GM23338 (cell line): ENCODE data around the gene WNT2B. TPM values are rescaled to one million over a fixed set of nuclear protein-coding genes. Genes with fewer than 3 reads are reported as not detected.

Experiments
- ATAC-seq: fragments of 200-7000 bp; cut with Tn5 transposase; 3 replicates; pipeline ENCODE4 v1.9.1; 2020
- DNase-seq: peaks from one replicate; pipeline ENCODE4 v3.0.0-alpha.2; 2015; ENCODE audit warnings: low spot score
- H2AFZ ChIP-seq: fragments of 200-600 bp; sonication (generic); 2 replicates; pipeline ENCODE4 v1.8.0; 2016; ENCODE audit warnings: antibody characterized with exemption, mild to moderate bottlenecking, moderate library complexity
- H3F3A ChIP-seq: fragments of 200-600 bp; sonication (generic); replicated peaks from 2 replicates; pipeline ENCODE4 v1.8.0; 2017; ENCODE audit warnings: antibody characterized with exemption, mixed run types, low read depth
- H3K27ac ChIP-seq: fragments of 200-600 bp; sonication (generic); 2 replicates; pipeline ENCODE4 v1.6.1; 2016; ENCODE audit warnings: low read depth
- H3K27me3 ChIP-seq: fragments of 200-600 bp; sonication (generic); 2 replicates; pipeline ENCODE4 v1.8.0; 2016; ENCODE audit warnings: mild to moderate bottlenecking, mixed run types, moderate library complexity; ENCODE audit not compliant: insufficient read depth
- H3K36me3 ChIP-seq: fragments of 200-600 bp; sonication (generic); 2 replicates; pipeline ENCODE4 v1.8.0; 2016; ENCODE audit warnings: mild to moderate bottlenecking; ENCODE audit not compliant: insufficient read depth
- H3K4me1 ChIP-seq: fragments of 200-600 bp; sonication (generic); 2 replicates; pipeline ENCODE4 v1.8.0; 2016; ENCODE audit warnings: mild to moderate bottlenecking, moderate library complexity; ENCODE audit not compliant: insufficient read depth
- H3K4me2 ChIP-seq: fragments of 200-600 bp; sonication (generic); 2 replicates; pipeline ENCODE4 v1.7.1; 2017; ENCODE audit warnings: mixed run types
- H3K4me3 ChIP-seq: fragments of 200-600 bp; sonication (generic); 2 replicates; pipeline ENCODE4 v1.6.1; 2016; ENCODE audit warnings: mixed run types
- H3K79me2 ChIP-seq: fragments of 200-600 bp; sonication (generic); replicated peaks from 2 replicates; pipeline ENCODE4 v1.8.0; 2017; ENCODE audit warnings: mild to moderate bottlenecking; ENCODE audit not compliant: insufficient read depth
- H3K9me2 ChIP-seq: fragments of 200-600 bp; sonication (generic); 2 replicates; pipeline ENCODE4 v1.8.0; 2017; ENCODE audit not compliant: insufficient read depth
- H4K20me1 ChIP-seq: fragments of 200-600 bp; sonication (generic); replicated peaks from 2 replicates; pipeline ENCODE4 v1.8.0; 2017; ENCODE audit warnings: mild to moderate bottlenecking; ENCODE audit not compliant: insufficient read depth
- H3K27ac Mint-ChIP-seq: 2 replicates; pipeline ENCODE4 v1.8.0; 2020; ENCODE audit warnings: inconsistent platforms, mild to moderate bottlenecking, moderate library complexity, mixed read lengths
- H3K27me3 Mint-ChIP-seq: 3 replicates; pipeline ENCODE4 v1.8.0; 2022; ENCODE audit warnings: low read depth, mild to moderate bottlenecking, moderate library complexity, mixed read lengths, inconsistent platforms; ENCODE audit not compliant: insufficient read depth, poor library complexity
- H3K36me3 Mint-ChIP-seq: 3 replicates; pipeline ENCODE4 v1.8.0; 2021; ENCODE audit warnings: low read depth, mild to moderate bottlenecking, inconsistent platforms, moderate library complexity, mixed read lengths
- H3K4me1 Mint-ChIP-seq: 3 replicates; pipeline ENCODE4 v1.8.0; 2020; ENCODE audit warnings: mild to moderate bottlenecking, inconsistent platforms, mixed read lengths
- H3K4me3 Mint-ChIP-seq: 3 replicates; pipeline ENCODE4 v1.8.0; 2021; ENCODE audit warnings: moderate library complexity, mild to moderate bottlenecking, inconsistent platforms, mixed read lengths
- H3K9me3 Mint-ChIP-seq: 3 replicates; pipeline ENCODE4 v1.8.0; 2020; ENCODE audit warnings: moderate library complexity, mild to moderate bottlenecking, inconsistent platforms, mixed read lengths
- CREB1 ChIP-seq: fragments of 250-450 bp; sonication (Bioruptor Pico); IDR thresholded peaks from 2 replicates; pipeline ENCODE4 v1.5.0; 2020; ENCODE audit warnings: low read depth, mild to moderate bottlenecking, moderate library complexity
- EZH2 ChIP-seq: fragments of 200-600 bp; sonication (generic); IDR thresholded peaks from one replicate; pipeline ENCODE4 v1.8.0; 2017; ENCODE audit warnings: antibody characterized with exemption, mild to moderate bottlenecking, low read depth; ENCODE audit not compliant: unreplicated experiment
- JUNB ChIP-seq: IDR thresholded peaks from one replicate; pipeline ENCODE4 v1.6.1; 2016; ENCODE audit warnings: antibody characterized with exemption; ENCODE audit not compliant: unreplicated experiment
- NANOG ChIP-seq: IDR thresholded peaks from 2 replicates; pipeline ENCODE4 v1.6.1; 2016; ENCODE audit warnings: antibody characterized with exemption, borderline replicate concordance
- POLR2AphosphoS5 ChIP-seq: IDR thresholded peaks from 2 replicates; pipeline ENCODE4 v1.6.1; 2016; ENCODE audit warnings: antibody characterized with exemption, low read depth
- STAT1 ChIP-seq: IDR thresholded peaks from one replicate; pipeline ENCODE4 v1.6.1; 2016; ENCODE audit warnings: antibody characterized with exemption; ENCODE audit not compliant: unreplicated experiment
- long read RNA-seq: library from polyadenylated mRNA; unstranded; transcript quantifications from one replicate; pipeline ENCODE4 v2.0.0, GENCODE V29; 2020; ENCODE audit not compliant: unreplicated experiment
- polyA plus RNA-seq: library from polyadenylated mRNA; unstranded; fragments of >200 nt; fragmentation: Nextera tagmentation; extraction: Ambion mirVana; gene quantifications from 2 replicates; pipeline ENCODE4 v1.2.1, GENCODE V29; 2016
- total RNA-seq: library from RNA; depleted of rRNA; stranded (reverse); fragments of >200 nt; shearing (Covaris generic); gene quantifications from 2 replicates; pipeline ENCODE4 v1.2.3, GENCODE V29; 2014; rRNA removed
- TF ChIP-seq, protein P1 (sequence below): IDR thresholded peaks from one replicate; pipeline ENCODE4 v1.6.1; 2018; ENCODE audit warnings: antibody characterized with exemption; ENCODE audit not compliant: unreplicated experiment
- TF ChIP-seq, protein P2 (sequence below), 2 experiments: fragments of 200-600 bp in 1 of 2; sonication (generic) in 1 of 2; conservative IDR thresholded peaks; 2 replicates each; pipeline versions ENCODE4 v1.5.1 to v1.6.1; 2016 to 2017; ENCODE audit warnings: antibody characterized with exemption in 2 of 2, low read depth in 2 of 2, mild to moderate bottlenecking in 2 of 2, moderate library complexity in 1 of 2
- TF ChIP-seq, protein P3 (sequence below): IDR thresholded peaks from 2 replicates; pipeline ENCODE4 v1.6.1; 2016; ENCODE audit warnings: antibody characterized with exemption

WNT2B gene
- total RNA-seq, result 0.12 and 0.90 TPM in 2 replicates
- polyA plus RNA-seq, result 0.37 and 0.50 TPM in 2 replicates
- long read RNA-seq, partial matches to known transcripts, result 0 of 1 reads
- long read RNA-seq, other reads (novel, unspliced or antisense), result 0 of 1 reads

DNA sequence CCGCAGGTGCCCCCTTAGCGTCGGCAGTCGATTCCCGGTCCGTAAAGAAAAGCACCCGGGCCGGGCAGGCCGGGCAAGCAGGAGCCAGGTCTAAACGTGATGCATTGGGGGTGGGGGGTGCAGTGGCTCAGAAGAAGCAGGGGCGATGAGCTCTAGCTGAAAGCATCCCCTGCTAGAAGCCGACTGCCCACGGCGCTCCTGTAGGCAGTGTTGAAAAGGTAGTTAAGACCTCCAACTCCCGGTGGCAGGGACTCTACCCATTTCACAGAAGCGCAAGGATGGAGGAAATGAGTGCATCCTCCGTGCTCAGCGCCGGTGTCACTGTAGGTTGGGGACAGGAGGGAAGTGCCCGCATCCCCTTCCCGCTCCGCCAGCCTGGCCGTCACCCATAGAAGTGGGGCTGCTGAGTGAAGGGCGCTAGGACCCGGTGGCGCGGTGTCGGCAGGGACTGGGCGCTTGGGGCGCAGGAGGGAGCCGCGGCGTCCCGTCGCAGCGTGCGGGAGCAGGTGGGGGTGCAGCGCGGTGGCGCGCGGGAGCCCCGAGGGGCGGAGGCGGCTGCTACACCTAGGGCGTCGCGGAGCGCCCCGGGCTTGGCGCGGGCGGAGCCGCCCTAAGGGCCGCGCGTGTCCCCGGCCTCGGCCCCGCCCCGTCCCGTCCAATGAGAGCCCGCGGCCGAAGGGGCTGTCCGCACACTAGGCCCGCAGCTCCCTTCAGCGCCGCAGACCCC lies at the start of gene WNT2B:
Gene WNT2B (plus strand): TSS at position 688 of the 727 bp plus-strand sequence. CDS start 298 bp downstream, outside the sequence.
- Histone ChIP-seq H3K4me3 (peak within 1 kb of the TSS; percentile 92), H3K79me2 (no peaks in the 10 kb centered on the region), H3F3A (peaks cover 7% of the 10 kb centered on the region; the same call in 1 of the 2 replicates), H2AFZ (peak within 1 kb of the TSS; percentile 100), H3K27me3 (peaks cover 97% of the 10 kb centered on the region), H4K20me1 (peaks cover 10% of the 10 kb centered on the region; the same call in 1 of the 2 replicates), H3K27ac (no peak within 1 kb of the TSS), H3K4me2 (peak within 1 kb of the TSS; percentile 99), H3K9me2 (no peaks in the 10 kb centered on the region), H3K36me3 (no peaks in the 10 kb centered on the region), H3K4me1 (peaks cover 45% of the 10 kb centered on the region)
- Mint-ChIP-seq H3K27ac (no peak within 1 kb of the TSS), H3K4me1 (peaks cover 44% of the 10 kb centered on the region), H3K4me3 (peak within 1 kb of the TSS; percentile 84), H3K27me3 (peaks cover 63% of the 10 kb centered on the region), H3K36me3 (no peaks in the 10 kb centered on the region; the same call in 2 of the 3 replicates), H3K9me3 (no peaks in the 10 kb centered on the region; the same call in 1 of the 3 replicates)
- DNase-seq (peak; percentile 89), ATAC-seq (peak; percentile 69)
- TF ChIP-seq, protein P1, sequence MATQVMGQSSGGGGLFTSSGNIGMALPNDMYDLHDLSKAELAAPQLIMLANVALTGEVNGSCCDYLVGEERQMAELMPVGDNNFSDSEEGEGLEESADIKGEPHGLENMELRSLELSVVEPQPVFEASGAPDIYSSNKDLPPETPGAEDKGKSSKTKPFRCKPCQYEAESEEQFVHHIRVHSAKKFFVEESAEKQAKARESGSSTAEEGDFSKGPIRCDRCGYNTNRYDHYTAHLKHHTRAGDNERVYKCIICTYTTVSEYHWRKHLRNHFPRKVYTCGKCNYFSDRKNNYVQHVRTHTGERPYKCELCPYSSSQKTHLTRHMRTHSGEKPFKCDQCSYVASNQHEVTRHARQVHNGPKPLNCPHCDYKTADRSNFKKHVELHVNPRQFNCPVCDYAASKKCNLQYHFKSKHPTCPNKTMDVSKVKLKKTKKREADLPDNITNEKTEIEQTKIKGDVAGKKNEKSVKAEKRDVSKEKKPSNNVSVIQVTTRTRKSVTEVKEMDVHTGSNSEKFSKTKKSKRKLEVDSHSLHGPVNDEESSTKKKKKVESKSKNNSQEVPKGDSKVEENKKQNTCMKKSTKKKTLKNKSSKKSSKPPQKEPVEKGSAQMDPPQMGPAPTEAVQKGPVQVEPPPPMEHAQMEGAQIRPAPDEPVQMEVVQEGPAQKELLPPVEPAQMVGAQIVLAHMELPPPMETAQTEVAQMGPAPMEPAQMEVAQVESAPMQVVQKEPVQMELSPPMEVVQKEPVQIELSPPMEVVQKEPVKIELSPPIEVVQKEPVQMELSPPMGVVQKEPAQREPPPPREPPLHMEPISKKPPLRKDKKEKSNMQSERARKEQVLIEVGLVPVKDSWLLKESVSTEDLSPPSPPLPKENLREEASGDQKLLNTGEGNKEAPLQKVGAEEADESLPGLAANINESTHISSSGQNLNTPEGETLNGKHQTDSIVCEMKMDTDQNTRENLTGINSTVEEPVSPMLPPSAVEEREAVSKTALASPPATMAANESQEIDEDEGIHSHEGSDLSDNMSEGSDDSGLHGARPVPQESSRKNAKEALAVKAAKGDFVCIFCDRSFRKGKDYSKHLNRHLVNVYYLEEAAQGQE, result no peak
- TF ChIP-seq CREB1 (CRISPR knock-in tag), result peak; percentile 58
- TF ChIP-seq, protein P2, sequence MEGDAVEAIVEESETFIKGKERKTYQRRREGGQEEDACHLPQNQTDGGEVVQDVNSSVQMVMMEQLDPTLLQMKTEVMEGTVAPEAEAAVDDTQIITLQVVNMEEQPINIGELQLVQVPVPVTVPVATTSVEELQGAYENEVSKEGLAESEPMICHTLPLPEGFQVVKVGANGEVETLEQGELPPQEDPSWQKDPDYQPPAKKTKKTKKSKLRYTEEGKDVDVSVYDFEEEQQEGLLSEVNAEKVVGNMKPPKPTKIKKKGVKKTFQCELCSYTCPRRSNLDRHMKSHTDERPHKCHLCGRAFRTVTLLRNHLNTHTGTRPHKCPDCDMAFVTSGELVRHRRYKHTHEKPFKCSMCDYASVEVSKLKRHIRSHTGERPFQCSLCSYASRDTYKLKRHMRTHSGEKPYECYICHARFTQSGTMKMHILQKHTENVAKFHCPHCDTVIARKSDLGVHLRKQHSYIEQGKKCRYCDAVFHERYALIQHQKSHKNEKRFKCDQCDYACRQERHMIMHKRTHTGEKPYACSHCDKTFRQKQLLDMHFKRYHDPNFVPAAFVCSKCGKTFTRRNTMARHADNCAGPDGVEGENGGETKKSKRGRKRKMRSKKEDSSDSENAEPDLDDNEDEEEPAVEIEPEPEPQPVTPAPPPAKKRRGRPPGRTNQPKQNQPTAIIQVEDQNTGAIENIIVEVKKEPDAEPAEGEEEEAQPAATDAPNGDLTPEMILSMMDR (conservative IDR thresholded peaks at IDR 0.05; ENCODE audit: low read depth in 2 of 2), result 0 out of 4 replicates have a peak, but pooled peaks of 1 of the 2 experiments have one; percentile 5
- TF ChIP-seq JUNB, result no peak
- peak; percentile 72 for TF ChIP-seq EZH2
- TF ChIP-seq NANOG, result no peak

DNA sequence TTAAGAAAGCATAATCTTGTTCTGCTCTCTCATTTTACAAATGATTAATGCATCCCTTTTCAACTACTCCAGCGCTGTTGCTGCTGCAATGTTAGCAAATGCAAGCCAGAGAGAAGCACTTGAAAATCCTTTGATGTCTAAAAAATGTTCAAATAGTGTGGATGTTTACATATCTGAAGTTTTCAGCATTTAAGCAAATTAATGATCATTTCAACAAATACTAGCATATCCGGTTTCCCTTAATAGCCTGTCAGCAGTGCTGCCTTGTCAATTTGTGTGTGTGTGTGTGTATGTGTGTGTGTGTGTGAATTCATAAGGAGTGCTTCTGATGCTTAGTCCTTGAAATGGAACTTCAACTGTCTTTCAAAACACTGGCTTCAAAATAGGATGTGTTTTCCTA lies 48.1 kb upstream of the WNT2B start:
- Mint-ChIP-seq H3K4me3 (no peak overlapping the region), H3K36me3 (peaks cover 16% of the 10 kb centered on the region), H3K27ac (no peak overlapping the region), H3K9me3 (no peaks in the 10 kb centered on the region), H3K27me3 (peaks cover 9% of the 10 kb centered on the region), H3K4me1 (peaks cover 35% of the 10 kb centered on the region)
- no peak overlapping the region for H3K4me2 ChIP-seq
- no peaks in the 10 kb centered on the region; the same call in 1 of the 2 replicates for H3F3A ChIP-seq
- peaks cover 4% of the 10 kb centered on the region for H3K27me3 ChIP-seq
- H3K36me3 ChIP-seq, result peaks cover 4% of the 10 kb centered on the region; the same call in 1 of the 2 replicates
- H3K9me2 ChIP-seq, result no peaks in the 10 kb centered on the region
- H3K4me1 ChIP-seq, result peaks cover 22% of the 10 kb centered on the region
- no peaks in the 10 kb centered on the region for H3K79me2 ChIP-seq
- H2AFZ ChIP-seq, result no peak overlapping the region
- peak overlapping the region; percentile 56; the same call in 1 of the 2 replicates for H3K27ac ChIP-seq
- ATAC-seq, result no peak
- no peak overlapping the region for H3K4me3 ChIP-seq
- DNase-seq, result no peak
- H4K20me1 ChIP-seq, result peaks cover 3% of the 10 kb centered on the region
- TF ChIP-seq, protein P1, result no peak
- TF ChIP-seq, protein P3, sequence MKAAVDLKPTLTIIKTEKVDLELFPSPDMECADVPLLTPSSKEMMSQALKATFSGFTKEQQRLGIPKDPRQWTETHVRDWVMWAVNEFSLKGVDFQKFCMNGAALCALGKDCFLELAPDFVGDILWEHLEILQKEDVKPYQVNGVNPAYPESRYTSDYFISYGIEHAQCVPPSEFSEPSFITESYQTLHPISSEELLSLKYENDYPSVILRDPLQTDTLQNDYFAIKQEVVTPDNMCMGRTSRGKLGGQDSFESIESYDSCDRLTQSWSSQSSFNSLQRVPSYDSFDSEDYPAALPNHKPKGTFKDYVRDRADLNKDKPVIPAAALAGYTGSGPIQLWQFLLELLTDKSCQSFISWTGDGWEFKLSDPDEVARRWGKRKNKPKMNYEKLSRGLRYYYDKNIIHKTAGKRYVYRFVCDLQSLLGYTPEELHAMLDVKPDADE, result no peak
- TF ChIP-seq JUNB (no peak), POLR2AphosphoS5 (no peak), STAT1 (no peak)
